ENCODE data around the gene FADS2.

The FADS2 gene

DNA sequence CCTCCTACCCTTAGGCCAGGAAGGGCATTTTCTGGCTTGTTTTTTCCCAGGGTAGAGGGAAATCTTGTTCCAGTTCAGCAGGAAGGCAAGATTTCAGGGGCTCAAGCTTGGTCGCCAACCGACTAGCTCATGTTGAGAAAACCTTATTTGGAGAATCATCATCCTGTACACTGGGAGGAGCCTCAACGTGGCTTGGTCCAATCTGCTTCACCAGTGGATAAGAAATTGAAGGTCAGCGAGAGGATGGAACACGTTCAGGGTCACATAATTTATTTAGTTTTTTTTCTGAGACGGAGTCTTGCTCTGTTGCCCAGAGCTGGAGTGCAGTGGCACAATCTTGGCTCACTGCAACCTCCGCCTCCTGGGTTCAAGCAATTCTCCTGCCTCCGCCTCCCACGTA, 20.5 kb downstream of the FADS2 start:
- no peak for DNase-seq

DNA sequence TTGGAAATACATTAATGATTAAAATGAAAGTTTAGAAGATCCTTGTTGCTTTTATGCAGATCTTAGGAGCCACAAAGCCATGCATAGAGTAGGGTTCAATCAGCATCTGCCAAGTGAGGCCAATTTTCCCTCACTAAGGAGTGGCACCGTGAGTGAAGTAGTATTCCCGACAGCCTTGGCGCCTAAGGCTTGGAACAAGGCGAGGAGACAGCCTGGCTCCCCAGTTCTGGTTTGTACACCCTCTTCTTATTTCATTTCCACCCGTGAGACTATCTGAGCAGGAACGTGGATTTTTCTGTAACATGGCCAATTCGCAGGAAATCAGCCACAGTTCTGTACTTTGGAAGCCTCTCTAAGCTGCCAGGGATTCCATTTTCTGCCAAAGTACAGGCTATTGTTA, 22.6 kb downstream of the FADS2 start:
- no peak for DNase-seq

DNA sequence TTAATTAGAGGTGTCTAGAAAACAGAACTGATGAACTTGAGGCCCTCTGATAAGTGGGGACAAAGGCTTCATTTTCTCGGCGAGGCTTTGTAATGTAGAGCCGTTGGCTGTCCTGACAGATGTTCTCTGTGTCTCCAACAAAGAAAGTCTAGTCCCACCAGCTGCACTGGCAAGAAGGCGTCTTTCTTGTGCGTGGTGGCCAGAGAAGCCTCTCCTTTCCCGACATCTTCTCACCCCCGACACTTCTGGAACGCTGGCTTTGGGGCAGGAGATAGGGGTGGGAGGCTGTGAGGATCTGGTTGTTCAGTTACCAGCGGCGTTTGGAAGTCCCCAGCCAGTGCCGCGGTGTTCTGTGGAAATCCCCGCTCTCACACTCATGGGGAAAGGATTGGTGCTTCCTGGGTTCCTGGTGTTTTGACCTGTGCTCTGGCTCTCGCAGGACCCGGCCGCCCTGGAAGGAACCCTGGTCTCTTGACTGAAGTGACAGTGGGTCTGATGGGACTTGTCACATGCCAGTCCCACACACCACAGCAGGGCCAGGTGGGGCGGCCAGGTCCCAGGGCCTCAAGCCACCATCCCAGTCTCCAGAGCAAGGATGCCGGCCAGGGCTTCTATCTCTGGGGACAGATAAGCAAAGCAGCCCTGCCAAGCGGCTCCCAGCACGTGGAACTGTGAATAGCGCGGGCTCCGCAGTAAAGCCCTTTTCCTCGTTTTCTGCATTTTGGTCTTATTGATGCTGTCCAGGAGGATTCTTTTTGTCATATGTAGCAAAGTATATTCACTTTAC, 23.2 kb downstream of the FADS2 start:
- no peak for DNase-seq

GRCh38 chr11:61851900-61852295, 23.8 kb downstream of the FADS2 start:
- DNase-seq = no peak

DNA sequence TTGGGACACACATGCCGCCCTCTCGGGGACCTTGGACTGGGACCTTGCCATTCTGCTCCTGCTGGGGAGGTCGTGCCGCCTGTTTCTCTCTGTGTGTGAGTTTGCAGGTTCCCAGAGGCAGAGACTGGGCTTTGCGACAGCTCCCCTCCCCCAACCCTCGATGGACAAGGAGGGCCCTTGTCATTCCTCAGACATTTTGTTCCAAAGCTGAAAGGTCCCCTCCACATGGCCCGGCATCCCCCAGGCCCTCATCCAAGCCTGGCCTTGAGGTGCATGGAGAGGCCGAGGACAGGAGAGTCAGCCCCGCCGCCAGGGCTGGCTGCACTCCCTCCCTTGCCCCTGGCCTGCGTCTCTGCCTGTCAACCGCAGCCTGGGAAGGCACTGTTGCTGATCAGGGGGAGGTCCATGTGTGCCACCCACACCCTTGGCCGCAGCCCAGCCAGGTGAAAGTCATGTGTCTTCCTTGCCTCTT, 25.6 kb downstream of the FADS2 start:
- no peak for DNase-seq

DNA sequence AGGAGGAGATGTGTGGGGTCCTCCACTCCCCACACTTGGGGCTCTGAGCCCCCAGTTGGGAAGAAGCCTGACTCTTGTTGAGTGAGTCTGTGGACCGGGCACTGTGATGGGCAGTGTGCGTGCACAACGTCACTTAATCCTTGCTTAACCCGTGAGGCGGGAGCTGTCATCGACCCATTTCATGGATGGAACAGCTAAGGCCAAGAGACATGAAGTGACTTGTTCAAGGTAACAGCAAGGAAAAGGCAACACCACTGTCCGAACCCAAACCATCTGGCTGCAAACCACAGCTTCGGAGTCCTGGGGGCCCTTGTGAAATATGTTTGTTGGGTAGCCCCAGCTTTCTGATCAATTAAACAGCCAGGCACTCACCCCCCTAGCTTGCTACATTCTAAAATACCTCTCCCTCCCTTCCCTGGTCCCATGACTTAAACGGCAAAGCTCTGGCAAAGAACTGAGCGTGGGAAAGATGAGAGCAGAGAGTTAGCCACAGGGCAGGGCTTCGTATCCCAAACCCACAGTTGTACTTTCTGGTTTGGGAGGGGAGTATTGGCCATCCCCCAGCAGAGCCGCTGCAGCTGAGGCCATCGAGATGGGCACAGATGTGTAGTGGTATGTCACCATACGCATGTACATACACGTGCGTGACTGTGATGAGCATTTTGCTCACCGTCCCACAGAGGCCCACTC, 26.3 kb downstream of the FADS2 start:
- no peak for DNase-seq

GRCh38 chr11:61854966-61855714, 27.0 kb downstream of the FADS2 start:
- DNase-seq = no peak

DNA sequence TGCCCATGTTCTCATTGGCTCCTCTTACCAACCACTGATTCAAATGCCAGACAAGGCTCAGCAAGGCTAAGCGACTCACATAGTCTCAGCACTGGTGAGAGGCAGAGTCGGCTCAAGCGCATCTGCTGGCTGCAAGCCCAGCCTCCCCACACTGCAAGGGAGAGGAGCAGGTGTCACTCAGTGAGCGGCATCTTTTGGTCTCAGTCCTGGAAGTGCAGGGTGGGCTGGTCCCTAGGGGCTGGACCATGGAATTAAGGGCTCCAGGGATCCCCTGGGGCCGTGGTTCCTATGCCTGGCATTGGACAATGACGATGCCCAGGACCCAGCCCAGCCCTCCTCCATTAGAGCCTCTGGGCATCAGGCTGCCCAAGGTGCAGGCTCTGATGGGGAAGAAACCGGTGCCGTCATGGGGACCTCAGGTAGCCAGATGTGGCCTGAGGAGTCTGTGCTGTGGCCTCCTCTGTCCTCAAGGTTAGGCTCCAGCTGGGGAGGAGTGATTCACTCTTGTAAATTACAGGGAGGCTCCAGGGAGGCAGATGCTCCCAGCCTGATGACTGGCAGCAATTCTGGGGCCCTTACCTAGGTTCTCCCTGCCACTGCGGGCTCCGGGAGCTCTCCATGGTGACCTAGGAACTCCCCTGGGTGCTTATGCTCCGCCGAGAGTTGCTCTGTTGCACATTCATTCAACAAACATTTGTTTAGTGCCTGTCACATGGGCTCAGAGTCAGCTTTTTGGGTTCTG, 28.0 kb downstream of the FADS2 start:
- no peak for DNase-seq

DNA sequence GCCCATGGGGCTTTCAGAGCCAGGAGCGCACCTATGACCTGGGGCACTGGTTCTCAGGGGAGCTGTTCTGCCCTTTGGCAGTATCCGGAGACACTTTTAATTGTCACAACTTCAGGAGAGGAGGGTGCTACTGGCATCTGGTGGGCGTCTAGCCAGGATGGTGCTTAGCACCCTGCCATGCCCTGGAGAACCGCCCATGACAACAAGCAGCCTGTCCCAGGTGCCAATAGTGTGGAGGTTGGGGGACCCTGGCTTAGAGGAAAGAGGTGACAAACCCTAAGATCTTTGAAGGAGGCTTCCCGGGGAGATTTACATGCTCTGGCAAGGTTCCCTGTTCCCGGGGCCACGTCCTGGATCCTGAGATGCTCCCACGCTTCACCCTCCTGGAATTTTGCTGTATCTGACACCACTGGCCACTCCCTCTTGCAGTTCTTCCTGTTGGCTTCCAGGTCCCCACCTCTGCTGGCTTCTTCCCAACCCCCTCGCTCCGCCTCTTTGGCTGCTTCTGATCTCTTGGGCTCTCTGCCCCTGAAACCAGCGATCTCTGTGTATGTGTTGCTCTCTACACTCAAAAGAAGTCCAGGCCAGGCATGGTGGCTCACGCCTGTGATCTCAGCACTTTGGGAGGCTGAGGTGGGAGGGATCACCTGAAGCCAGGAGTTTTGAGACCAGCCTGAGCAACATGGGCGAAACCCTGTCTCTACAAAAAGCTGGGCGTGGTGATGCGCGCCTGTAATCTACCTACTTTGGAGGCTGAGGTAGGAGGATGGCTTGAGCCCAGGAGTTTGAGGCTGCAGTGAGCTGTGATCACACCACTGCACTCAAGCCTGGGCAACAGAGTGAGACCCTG, 32.2 kb downstream of the FADS2 start:
- no peak for DNase-seq

DNA sequence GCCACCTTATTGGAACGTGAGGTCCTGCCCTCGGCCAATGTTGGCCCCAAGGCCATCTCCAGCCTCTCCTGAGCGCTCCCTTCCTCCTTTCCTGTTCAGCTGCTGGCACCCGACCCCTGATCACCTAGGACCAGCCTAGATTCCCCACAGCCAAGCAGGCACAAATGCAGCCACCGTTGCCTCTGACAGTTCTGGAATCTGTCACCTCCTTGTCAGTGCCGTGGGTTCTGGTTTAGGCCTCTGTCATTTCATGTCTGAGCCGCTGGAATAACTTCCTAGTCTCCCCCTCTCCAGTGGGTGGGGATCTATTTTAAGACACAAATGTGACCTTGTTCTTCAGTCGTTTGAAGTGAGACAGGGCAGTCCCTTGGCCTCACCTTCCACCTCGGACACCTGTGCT, 33.5 kb downstream of the FADS2 start:
- DNase-seq = no peak

GRCh38 chr11:61862714-61863547, 34.8 kb downstream of the FADS2 start:
- DNase-seq = no peak

- no peak for DNase-seq
Measured at GRCh38 chr11:61863548-61864081, 35.5 kb downstream of the FADS2 start.

- DNase-seq = no peak
Measured at GRCh38 chr11:61864814-61865775, 37.0 kb downstream of the FADS2 start.

DNA sequence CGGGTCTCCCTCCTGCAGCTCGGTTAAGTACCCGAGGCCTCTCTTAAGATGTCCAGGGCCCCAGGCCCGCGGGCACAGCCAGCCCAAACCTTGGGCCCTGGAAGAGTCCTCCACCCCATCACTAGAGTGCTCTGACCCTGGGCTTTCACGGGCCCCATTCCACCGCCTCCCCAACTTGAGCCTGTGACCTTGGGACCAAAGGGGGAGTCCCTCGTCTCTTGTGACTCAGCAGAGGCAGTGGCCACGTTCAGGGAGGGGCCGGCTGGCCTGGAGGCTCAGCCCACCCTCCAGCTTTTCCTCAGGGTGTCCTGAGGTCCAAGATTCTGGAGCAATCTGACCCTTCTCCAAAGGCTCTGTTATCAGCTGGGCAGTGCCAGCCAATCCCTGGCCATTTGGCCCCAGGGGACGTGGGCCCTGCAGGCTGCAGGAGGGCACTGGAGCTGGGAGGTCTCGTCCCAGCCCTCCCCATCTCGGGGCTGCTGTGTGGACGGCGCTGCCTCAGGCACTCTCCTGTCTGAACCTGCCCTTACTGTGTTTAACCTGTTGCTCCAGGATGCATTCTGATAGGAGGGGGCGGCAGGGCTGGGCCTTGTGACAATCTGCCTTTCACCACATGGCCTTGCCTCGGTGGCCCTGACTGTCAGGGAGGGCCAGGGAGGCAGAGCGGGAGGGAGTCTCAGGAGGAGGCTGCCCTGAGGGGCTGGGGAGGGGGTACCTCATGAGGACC, 38.3 kb downstream of the FADS2 start:
- DNase-seq = no peak

- no peak for DNase-seq
Measured at GRCh38 chr11:61866958-61867343, 38.9 kb downstream of the FADS2 start.

DNA sequence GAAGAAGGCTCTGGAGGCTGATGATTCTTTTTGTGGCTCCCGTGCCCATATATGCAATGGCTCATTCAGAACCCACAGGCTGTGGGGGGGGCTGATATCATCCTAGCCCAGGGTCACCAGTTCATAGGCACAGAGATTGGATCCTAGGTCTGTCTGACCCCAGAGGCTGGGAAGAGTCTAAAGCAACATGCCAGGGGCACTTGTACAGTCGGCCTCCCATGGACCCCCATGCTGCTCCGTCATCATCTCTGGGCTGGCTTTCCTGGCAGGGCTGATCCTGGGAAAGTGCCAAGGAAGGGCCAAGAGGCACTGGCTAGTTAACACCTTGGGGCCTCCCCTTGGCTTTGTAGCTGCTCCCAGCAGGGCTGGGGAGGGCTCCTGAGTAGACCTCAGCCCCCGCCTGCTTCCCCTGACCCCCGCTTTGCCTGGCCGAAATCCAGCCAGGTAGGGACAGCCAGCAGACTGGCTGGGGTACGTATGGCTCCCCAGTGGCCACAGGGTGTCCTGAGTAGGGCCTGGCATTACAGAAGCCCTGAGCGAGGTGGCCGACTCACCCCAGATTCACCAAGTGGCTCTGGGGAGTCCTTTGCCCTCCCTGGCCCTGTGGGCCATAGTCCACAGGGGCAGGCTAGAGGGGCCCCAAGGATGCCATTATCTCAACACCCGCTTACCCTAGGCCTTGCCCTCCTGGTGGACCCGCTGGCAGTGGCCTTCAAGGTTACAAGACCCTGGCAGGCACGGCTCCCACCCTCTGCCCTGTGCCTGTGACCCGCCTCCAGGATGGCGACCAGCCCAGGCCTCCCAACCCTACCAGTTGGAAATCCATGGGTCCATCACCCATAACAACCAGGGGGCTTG, 40.7 kb downstream of the FADS2 start:
- no peak for DNase-seq

- DNase-seq = no peak
Measured at GRCh38 chr11:61869429-61869707, 41.3 kb downstream of the FADS2 start.

Measured in NCI-H1930 (cell line).